PC-3 (cell line): ENCODE results near the gene EPB41L4A. TPM values are rescaled to one million over a fixed set of nuclear protein-coding genes. Genes with fewer than 3 reads are reported as not detected.

ENCODE experiments used
- ATAC-seq: fragments of 200-7000 bp; cut with Tn5 transposase; 2 replicates; pipeline ENCODE4 v1.9.1; 2020; ENCODE audit warnings: mild to moderate bottlenecking, moderate library complexity
- BruUV-seq: library from RNA; stranded (reverse); fragments of 400-500 nt; replicated peaks from 2 replicates; lab custom pipeline; 2021; lab: Mats Ljungman, UMichigan
- CTCF ChIA-PET: fragments of 300-600 bp; sonication (Branson Sonifier 250); formaldehyde crosslinking; loops from one replicate; lab custom pipeline; 2022; ENCODE audit warnings: antibody characterized with exemption; lab: Charles Lee
- POLR2A ChIA-PET: fragments of 300-600 bp; sonication (Branson Sonifier 250); formaldehyde crosslinking; loops from one replicate; lab custom pipeline; 2022; ENCODE audit warnings: antibody characterized with exemption; ENCODE audit not compliant: unreplicated experiment; lab: Charles Lee
- DNase-seq: peaks from one replicate; pipeline ENCODE4 v3.0.0-alpha.2; 2015
- H2AFZ ChIP-seq: fragments of 300-600 bp; sonication (generic); 2 replicates; pipeline ENCODE4 v1.6.0; 2016; ENCODE audit warnings: antibody characterized with exemption, low read length
- H3F3A ChIP-seq: fragments of 300-600 bp; sonication (generic); one replicate; pipeline ENCODE4 v1.6.0; 2017; ENCODE audit warnings: antibody characterized with exemption, low read length, control low read depth, mild to moderate bottlenecking; ENCODE audit not compliant: unreplicated experiment
- H3K27ac ChIP-seq: fragments of 300-600 bp; sonication (generic); 2 replicates; pipeline ENCODE4 v1.5.1; 2016; ENCODE audit warnings: mild to moderate bottlenecking, low read length
- H3K27me3 ChIP-seq: fragments of 300-600 bp; sonication (generic); 2 replicates; pipeline ENCODE4 v1.6.1; 2016; ENCODE audit warnings: low read length, mixed read lengths
- H3K36me3 ChIP-seq: fragments of 300-600 bp; sonication (generic); 2 replicates; pipeline ENCODE4 v1.6.1; 2016; ENCODE audit warnings: low read depth, mixed run types, low read length, mixed read lengths
- H3K4me1 ChIP-seq: fragments of 300-600 bp; sonication (generic); 2 replicates; pipeline ENCODE4 v1.5.1; 2016; ENCODE audit warnings: low read length; ENCODE audit not compliant: insufficient read depth
- H3K4me2 ChIP-seq: fragments of 300-600 bp; sonication (generic); 2 replicates; pipeline ENCODE4 v1.6.0; 2016; ENCODE audit warnings: low read length
- H3K4me3 ChIP-seq: fragments of 300-600 bp; sonication (generic); 2 replicates; pipeline ENCODE4 v1.5.1; 2016; ENCODE audit warnings: mild to moderate bottlenecking, low read length, mixed read lengths
- H3K79me2 ChIP-seq: fragments of 300-600 bp; sonication (generic); 2 replicates; pipeline ENCODE4 v1.6.1; 2017; ENCODE audit warnings: low read length, mixed read lengths
- H3K9ac ChIP-seq: fragments of 300-600 bp; sonication (generic); 2 replicates; pipeline ENCODE4 v1.6.0; 2016; ENCODE audit warnings: mild to moderate bottlenecking, low read length
- H3K9me2 ChIP-seq: fragments of 300-600 bp; sonication (generic); replicated peaks from 2 replicates; pipeline ENCODE4 v1.6.1; 2016; ENCODE audit warnings: mixed run types, low read length, mixed read lengths
- H3K9me3 ChIP-seq: fragments of 300-600 bp; sonication (generic); 2 replicates; pipeline ENCODE4 v1.6.1; 2016; ENCODE audit warnings: low read length, mixed read lengths
- H4K20me1 ChIP-seq: fragments of 300-600 bp; sonication (generic); 2 replicates; pipeline ENCODE4 v1.6.1; 2016; ENCODE audit warnings: low read length, mixed read lengths
- CTCF ChIP-seq: fragments of 300-600 bp; sonication (generic); conservative IDR thresholded peaks from 2 replicates; pipeline ENCODE4 v1.5.1; 2017; ENCODE audit warnings: antibody characterized with exemption, low read depth, mild to moderate bottlenecking, low read length
- EZH2 ChIP-seq: fragments of 300-600 bp; sonication (generic); IDR thresholded peaks from one replicate; pipeline ENCODE4 v1.6.1; 2017; ENCODE audit warnings: antibody characterized with exemption, mild to moderate bottlenecking, low read length; ENCODE audit not compliant: unreplicated experiment
- EZH2phosphoT487 ChIP-seq: fragments of 300-600 bp; sonication (generic); IDR thresholded peaks from 2 replicates; pipeline ENCODE4 v1.6.1; 2018; ENCODE audit warnings: mild to moderate bottlenecking, antibody characterized with exemption, low read length, borderline replicate concordance
- intact Hi-C: fragments of 100-400 bp; cut with micrococcal nuclease; formaldehyde crosslinking; loops from 2 replicates; pipeline ENCODE4 v1.9.0; 2023
- total RNA-seq: library from RNA; depleted of rRNA; stranded (reverse); fragments of >200 nt; gene quantifications from 2 replicates; pipeline ENCODE4 v1.2.3, GENCODE V29; 2014

The EPB41L4A gene
- total RNA-seq, 1 experiment from 2014 or later = not detected

GRCh38 chr5:112123086-112123485, 296.0 kb downstream of the EPB41L4A start:
- Histone ChIP-seq H3K4me2 (no peak overlapping the region), H3K9me2 (no peaks in the 10 kb centered on the region), H4K20me1 (no peaks in the 10 kb centered on the region), H3F3A (no peaks in the 10 kb centered on the region), H3K9ac (no peak overlapping the region), H3K36me3 (no peaks in the 10 kb centered on the region), H3K27me3 (no peaks in the 10 kb centered on the region), H2AFZ (no peak overlapping the region), H3K4me1 (no peaks in the 10 kb centered on the region), H3K27ac (no peak overlapping the region), H3K9me3 (no peaks in the 10 kb centered on the region), H3K79me2 (no peaks in the 10 kb centered on the region), H3K4me3 (no peak overlapping the region)
- POLR2A ChIA-PET = no interaction called here
- TF ChIP-seq EZH2phosphoT487 (no peak), CTCF (no peak), EZH2 (no peak)
- no peak for ATAC-seq
- DNase-seq = no peak
- intact Hi-C loops = no loop called here
- BruUV-seq = no TSS peak
- CTCF ChIA-PET = no interaction called here

- POLR2A ChIA-PET = no interaction called here
- H3K9me3 ChIP-seq = no peaks in the 10 kb centered on the region
- intact Hi-C loops = no loop called here
- H3K79me2 ChIP-seq = no peaks in the 10 kb centered on the region
- no peaks in the 10 kb centered on the region for H3K4me1 ChIP-seq
- H3K4me2 ChIP-seq = no peak overlapping the region
- H3K4me3 ChIP-seq = no peak overlapping the region
- CTCF ChIA-PET = no interaction called here
- no peaks in the 10 kb centered on the region for H3F3A ChIP-seq
- no TSS peak for BruUV-seq
- no peaks in the 10 kb centered on the region for H3K27me3 ChIP-seq
- H3K9ac ChIP-seq = no peak overlapping the region
- H2AFZ ChIP-seq = no peak overlapping the region
- TF ChIP-seq EZH2phosphoT487 = no peak
- TF ChIP-seq CTCF = no peak
- TF ChIP-seq EZH2 = no peak
- no peaks in the 10 kb centered on the region for H3K9me2 ChIP-seq
- H3K36me3 ChIP-seq = no peaks in the 10 kb centered on the region
- no peak overlapping the region for H3K27ac ChIP-seq
- ATAC-seq (no peak), DNase-seq (no peak)
- no peaks in the 10 kb centered on the region for H4K20me1 ChIP-seq
Measured at GRCh38 chr5:112122353-112122752, 296.7 kb downstream of the EPB41L4A start.

GRCh38 chr5:112121258-112121657, 297.8 kb downstream of the EPB41L4A start:
- Histone ChIP-seq H3K4me2 (no peak overlapping the region), H4K20me1 (no peaks in the 10 kb centered on the region), H3K4me1 (no peaks in the 10 kb centered on the region), H3K36me3 (no peaks in the 10 kb centered on the region), H3K27ac (no peak overlapping the region), H3K9me2 (no peaks in the 10 kb centered on the region), H2AFZ (no peak overlapping the region), H3K27me3 (no peaks in the 10 kb centered on the region), H3K79me2 (no peaks in the 10 kb centered on the region), H3K4me3 (no peak overlapping the region), H3F3A (no peaks in the 10 kb centered on the region), H3K9me3 (no peaks in the 10 kb centered on the region), H3K9ac (no peak overlapping the region)
- TF ChIP-seq EZH2 = no peak
- TF ChIP-seq EZH2phosphoT487 = no peak
- no peak for TF ChIP-seq CTCF
- BruUV-seq = no TSS peak
- ATAC-seq = no peak
- no peak for DNase-seq
- ChIA-PET CTCF (no interaction called here), POLR2A (no interaction called here)
- intact Hi-C loops = no loop called here
